Endothelial cell (in vitro differentiated cells): ENCODE results near the gene ZNF618. TPM values are rescaled to one million over a fixed set of nuclear protein-coding genes. Genes with fewer than 3 reads are reported as not detected.
"Not testable (repeated sequence)": the region's sequence is repeated elsewhere in the genome, so short reads cannot be mapped to it uniquely, and the experiment has no call there.

Experiments used
- DNase-seq: peaks from one replicate; pipeline ENCODE4 v3.0.0; 2021; ENCODE audit warnings: low spot score
- H3K27ac Mint-ChIP-seq: one replicate; pipeline ENCODE4 v1.8.0; 2021; ENCODE audit warnings: mixed read lengths, inconsistent platforms; ENCODE audit not compliant: unreplicated experiment
- H3K27me3 Mint-ChIP-seq: one replicate; pipeline ENCODE4 v1.8.0; 2021; ENCODE audit warnings: mild to moderate bottlenecking, moderate library complexity, mixed read lengths, inconsistent platforms; ENCODE audit not compliant: unreplicated experiment
- H3K36me3 Mint-ChIP-seq: one replicate; pipeline ENCODE4 v1.8.0; 2021; ENCODE audit warnings: mild to moderate bottlenecking, low read depth, mixed read lengths, inconsistent platforms; ENCODE audit not compliant: unreplicated experiment
- H3K4me1 Mint-ChIP-seq: one replicate; pipeline ENCODE4 v1.8.0; 2021; ENCODE audit warnings: mild to moderate bottlenecking, mixed read lengths, inconsistent platforms; ENCODE audit not compliant: unreplicated experiment
- H3K4me3 Mint-ChIP-seq: one replicate; pipeline ENCODE4 v1.8.0; 2021; ENCODE audit warnings: mild to moderate bottlenecking, mixed read lengths, inconsistent platforms; ENCODE audit not compliant: unreplicated experiment
- H3K9me3 Mint-ChIP-seq: one replicate; pipeline ENCODE4 v1.8.0; 2021; ENCODE audit warnings: mixed read lengths, inconsistent platforms; ENCODE audit not compliant: unreplicated experiment
- total RNA-seq: library from RNA; stranded (reverse); fragmentation: NEBNext Ultra II Directional; extraction: Animal tissue kit (Norgen Biotek cat#: 25700); gene quantifications from one replicate; pipeline ENCODE4 v1.2.1, GENCODE V29; 2021; ENCODE audit not compliant: unreplicated experiment
- TF ChIP-seq, protein P1 (sequence below): fragments of 200-600 bp; sonication (generic); IDR thresholded peaks from one replicate; pipeline ENCODE4 v1.5.0; 2021; ENCODE audit warnings: antibody characterized with exemption; ENCODE audit not compliant: unreplicated experiment

ZNF618 gene
- total RNA-seq, 1 donor from 2014 or later: 35.0 TPM

DNA sequence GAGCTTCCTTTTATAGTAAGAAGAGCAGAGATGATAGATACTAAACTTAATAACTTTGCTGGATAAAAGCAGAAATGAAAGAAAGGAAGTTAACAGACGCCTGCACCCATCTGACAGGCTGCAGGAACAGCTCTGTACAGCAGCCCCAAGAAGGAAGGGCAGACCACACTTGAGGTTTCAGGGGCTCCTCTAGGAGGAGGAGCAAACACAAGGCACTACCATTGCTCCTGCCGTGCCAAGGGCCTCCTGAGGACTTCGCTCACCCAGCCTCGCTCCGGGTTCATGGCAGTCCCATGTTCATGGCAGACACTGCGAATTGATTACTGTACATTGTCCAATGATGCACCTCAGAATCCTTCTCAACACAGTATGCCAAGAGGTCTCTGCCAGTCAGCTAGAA lies 116.9 kb downstream of the ZNF618 start:
- TF ChIP-seq, protein P1, sequence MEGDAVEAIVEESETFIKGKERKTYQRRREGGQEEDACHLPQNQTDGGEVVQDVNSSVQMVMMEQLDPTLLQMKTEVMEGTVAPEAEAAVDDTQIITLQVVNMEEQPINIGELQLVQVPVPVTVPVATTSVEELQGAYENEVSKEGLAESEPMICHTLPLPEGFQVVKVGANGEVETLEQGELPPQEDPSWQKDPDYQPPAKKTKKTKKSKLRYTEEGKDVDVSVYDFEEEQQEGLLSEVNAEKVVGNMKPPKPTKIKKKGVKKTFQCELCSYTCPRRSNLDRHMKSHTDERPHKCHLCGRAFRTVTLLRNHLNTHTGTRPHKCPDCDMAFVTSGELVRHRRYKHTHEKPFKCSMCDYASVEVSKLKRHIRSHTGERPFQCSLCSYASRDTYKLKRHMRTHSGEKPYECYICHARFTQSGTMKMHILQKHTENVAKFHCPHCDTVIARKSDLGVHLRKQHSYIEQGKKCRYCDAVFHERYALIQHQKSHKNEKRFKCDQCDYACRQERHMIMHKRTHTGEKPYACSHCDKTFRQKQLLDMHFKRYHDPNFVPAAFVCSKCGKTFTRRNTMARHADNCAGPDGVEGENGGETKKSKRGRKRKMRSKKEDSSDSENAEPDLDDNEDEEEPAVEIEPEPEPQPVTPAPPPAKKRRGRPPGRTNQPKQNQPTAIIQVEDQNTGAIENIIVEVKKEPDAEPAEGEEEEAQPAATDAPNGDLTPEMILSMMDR: no peak
- no peaks in the 10 kb centered on the region for H3K4me1 Mint-ChIP-seq
- no peaks in the 10 kb centered on the region for H3K9me3 Mint-ChIP-seq
- no peak for DNase-seq
- H3K4me3 Mint-ChIP-seq: no peak overlapping the region
- peaks cover 3% of the 10 kb centered on the region for H3K27me3 Mint-ChIP-seq
- H3K36me3 Mint-ChIP-seq: peaks cover 32% of the 10 kb centered on the region
- H3K27ac Mint-ChIP-seq: no peak overlapping the region

DNA sequence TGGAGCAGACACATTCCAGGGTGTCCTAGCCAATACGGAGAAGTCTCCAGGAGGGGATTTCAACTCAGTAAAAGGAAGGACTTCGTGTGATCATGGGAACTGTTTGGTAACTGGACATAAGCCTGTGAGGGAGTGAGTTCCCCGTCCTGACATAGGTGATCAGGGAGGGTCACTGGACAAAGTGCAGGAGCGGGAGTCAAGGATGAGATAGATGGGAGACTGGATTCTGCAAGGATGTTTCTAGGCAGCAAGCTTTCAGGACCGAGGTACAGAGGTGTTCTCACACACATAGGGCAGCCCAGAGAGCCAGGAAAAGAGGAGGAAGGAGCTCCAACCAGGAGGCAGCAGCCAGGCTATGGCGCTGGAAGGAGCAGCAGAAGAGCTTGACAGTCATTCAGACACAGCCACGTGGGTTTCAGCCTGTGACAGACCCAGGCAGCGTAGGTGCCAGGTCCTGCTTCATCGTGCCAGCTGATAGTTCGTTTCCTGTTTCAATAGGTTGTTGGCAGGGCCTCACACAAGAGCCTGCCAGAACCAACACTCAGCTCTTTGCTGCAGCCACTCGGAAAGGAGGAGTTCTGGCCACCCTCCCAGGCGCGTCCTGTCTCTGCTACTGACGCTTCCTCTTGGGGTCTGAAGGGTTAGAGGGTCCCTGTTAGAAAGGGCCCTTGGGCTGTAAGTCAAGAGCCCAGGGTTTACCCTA lies 117.9 kb downstream of the ZNF618 start:
- no peak overlapping the region for H3K27ac Mint-ChIP-seq
- DNase-seq: no peak
- TF ChIP-seq, protein P1: no peak
- H3K27me3 Mint-ChIP-seq: peaks cover 3% of the 10 kb centered on the region
- H3K4me1 Mint-ChIP-seq: no peaks in the 10 kb centered on the region
- H3K9me3 Mint-ChIP-seq: no peaks in the 10 kb centered on the region
- no peak overlapping the region for H3K4me3 Mint-ChIP-seq
- peaks cover 25% of the 10 kb centered on the region for H3K36me3 Mint-ChIP-seq

DNA sequence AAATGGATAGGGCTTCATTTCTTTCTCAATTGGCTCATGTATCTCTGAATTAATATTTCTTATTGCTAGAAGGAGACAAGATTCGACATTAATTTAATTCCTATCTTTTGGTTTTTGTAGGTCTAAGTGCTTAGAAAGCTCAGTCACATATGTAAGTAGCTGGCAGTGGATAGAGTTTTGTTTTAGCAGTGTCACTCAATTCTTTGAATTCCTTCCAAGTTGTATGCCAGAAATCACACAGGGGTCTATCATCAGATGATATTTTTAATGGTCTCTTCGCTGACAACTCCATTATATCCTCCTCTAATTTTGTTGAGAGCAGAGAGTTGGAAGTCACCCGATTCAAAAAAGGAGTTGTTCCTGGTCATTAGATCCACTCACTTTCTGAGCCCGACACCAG lies 119.3 kb downstream of the ZNF618 start:
- TF ChIP-seq, protein P1: no peak

DNA sequence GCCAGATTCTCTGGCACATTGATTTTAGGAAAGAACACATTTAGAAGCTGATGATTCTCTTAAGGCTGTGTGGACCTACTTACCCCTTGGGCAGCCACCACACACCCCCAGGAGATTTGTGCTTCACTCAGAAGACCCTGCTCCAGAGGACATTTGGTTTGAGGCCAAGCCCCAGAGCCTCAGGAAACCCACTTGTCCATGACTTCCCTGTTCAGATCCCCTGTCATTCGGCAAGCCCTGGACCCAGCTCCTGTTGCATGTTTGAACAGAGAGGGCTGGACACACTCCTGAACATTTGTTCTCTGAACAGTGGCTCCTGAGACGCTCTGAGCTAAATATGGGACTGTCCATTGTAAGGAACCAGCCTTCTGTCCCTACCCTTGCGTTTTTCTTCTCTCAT lies 119.9 kb downstream of the ZNF618 start:
- Mint-ChIP-seq H3K9me3 (no peaks in the 10 kb centered on the region), H3K36me3 (peaks cover 17% of the 10 kb centered on the region), H3K4me3 (no peak overlapping the region), H3K27me3 (peaks cover 5% of the 10 kb centered on the region), H3K27ac (no peak overlapping the region), H3K4me1 (no peaks in the 10 kb centered on the region)
- DNase-seq: no peak
- TF ChIP-seq, protein P1: no peak

More for the DNA sequence above, 119.3 kb downstream of the ZNF618 start:
- H3K4me3 Mint-ChIP-seq: no peak overlapping the region
- H3K27ac Mint-ChIP-seq: no peak overlapping the region
- H3K9me3 Mint-ChIP-seq: no peaks in the 10 kb centered on the region
- no peak for DNase-seq
- peaks cover 14% of the 10 kb centered on the region for H3K36me3 Mint-ChIP-seq
- peaks cover 5% of the 10 kb centered on the region for H3K27me3 Mint-ChIP-seq
- no peaks in the 10 kb centered on the region for H3K4me1 Mint-ChIP-seq

DNA sequence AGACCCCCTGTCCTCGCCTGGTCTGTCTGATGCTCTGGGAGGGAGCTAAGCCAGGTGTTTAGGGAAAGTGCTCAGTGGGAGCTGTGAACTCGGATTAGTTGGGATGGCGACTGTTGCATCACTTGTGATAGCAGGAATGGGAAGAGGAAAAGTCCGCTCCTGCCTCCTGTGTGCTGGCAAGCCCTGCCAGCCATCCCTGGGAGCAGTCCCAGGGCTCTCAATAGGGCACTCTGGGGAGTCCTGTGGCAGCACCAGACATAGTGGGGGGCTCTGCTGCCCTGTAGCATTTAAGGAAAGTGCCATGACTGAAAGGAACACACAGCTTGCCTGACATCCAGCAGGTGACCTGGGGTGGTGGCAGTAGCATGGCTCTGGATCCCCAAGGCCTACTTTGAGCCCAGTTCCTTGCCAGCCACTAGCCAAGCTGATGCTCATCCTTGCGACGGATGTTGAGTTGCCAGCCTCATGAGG lies 120.5 kb downstream of the ZNF618 start:
- Mint-ChIP-seq H3K4me1 (no peaks in the 10 kb centered on the region), H3K4me3 (no peak overlapping the region), H3K9me3 (no peaks in the 10 kb centered on the region), H3K27ac (no peak overlapping the region), H3K36me3 (peaks cover 17% of the 10 kb centered on the region), H3K27me3 (peaks cover 5% of the 10 kb centered on the region)
- no peak for DNase-seq
- TF ChIP-seq, protein P1: no peak

DNA sequence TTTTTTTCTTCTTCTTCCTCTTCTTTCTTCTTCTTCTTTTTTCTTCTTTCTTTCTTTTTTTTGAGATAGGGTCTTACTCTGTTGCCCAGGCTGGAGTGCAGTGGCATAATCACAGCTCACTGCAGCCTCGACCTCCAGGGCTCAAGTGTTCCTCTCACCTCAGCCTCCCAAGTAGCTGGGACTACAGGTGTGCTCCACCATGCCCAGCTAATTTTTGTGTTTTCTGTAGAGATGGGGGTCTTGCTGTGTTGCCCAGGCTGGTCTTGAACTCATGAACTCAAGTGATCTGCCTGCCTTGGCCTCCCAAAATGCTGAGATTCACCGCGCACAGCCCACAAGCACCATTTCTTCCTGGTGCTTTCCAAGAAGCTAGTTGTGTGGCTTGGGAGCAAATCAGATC lies 121.0 kb downstream of the ZNF618 start:
- DNase-seq, H3K4me3 Mint-ChIP-seq, H3K27ac Mint-ChIP-seq, H3K9me3 Mint-ChIP-seq, H3K4me1 Mint-ChIP-seq, H3K27me3 Mint-ChIP-seq: not testable (repeated sequence)
- H3K36me3 Mint-ChIP-seq: peaks cover 17% of the 10 kb centered on the region
